Endodermal cell (in vitro differentiated cells): ENCODE results near the gene ITGA4. TPM values are rescaled to one million over a fixed set of nuclear protein-coding genes. Genes with fewer than 3 reads are reported as not detected.
A peak's percentile ranks its signal among the peaks of the same experiment; 100 is the strongest.

Experiments
- DNase-seq: peaks from one replicate; pipeline ENCODE4 v3.0.0-alpha.2; 2017
- H3K27ac ChIP-seq: 2 replicates; pipeline ENCODE4 v1.5.1; 2013; ENCODE audit warnings: mild to moderate bottlenecking, low read depth, low read length, moderate library complexity
- H3K27me3 ChIP-seq: 2 replicates; pipeline ENCODE4 v1.6.1; 2013; ENCODE audit warnings: mild to moderate bottlenecking, low read length, moderate library complexity; ENCODE audit not compliant: insufficient read depth, control insufficient read depth, poor library complexity, severe bottlenecking
- H3K36me3 ChIP-seq: 2 replicates; pipeline ENCODE4 v1.7.0; 2013; ENCODE audit warnings: mild to moderate bottlenecking, low read length, moderate library complexity; ENCODE audit not compliant: control insufficient read depth, insufficient read depth
- H3K4me1 ChIP-seq: one replicate; pipeline ENCODE4 v1.7.0; 2013; ENCODE audit warnings: low read length; ENCODE audit not compliant: control insufficient read depth, insufficient read depth
- H3K4me3 ChIP-seq: 2 replicates; pipeline ENCODE4 v1.5.1; 2013; ENCODE audit warnings: mild to moderate bottlenecking, low read length, moderate library complexity
- H3K9ac ChIP-seq: 2 replicates; pipeline ENCODE4 v1.6.1; 2013; ENCODE audit warnings: mild to moderate bottlenecking, low read length, moderate library complexity; ENCODE audit not compliant: poor library complexity, severe bottlenecking; ENCODE audit errors: extremely low read depth
- H3K9me3 ChIP-seq: 2 replicates; pipeline ENCODE4 v1.6.1; 2013; ENCODE audit warnings: mild to moderate bottlenecking, low read length, moderate library complexity; ENCODE audit not compliant: control insufficient read depth
- H3K27ac Mint-ChIP-seq: 2 replicates; pipeline ENCODE4 v1.8.0; 2020; ENCODE audit warnings: mixed read lengths
- H3K27me3 Mint-ChIP-seq: 2 replicates; pipeline ENCODE4 v1.8.0; 2021; ENCODE audit warnings: mild to moderate bottlenecking, mixed read lengths; ENCODE audit not compliant: insufficient read depth
- H3K36me3 Mint-ChIP-seq: 2 replicates; pipeline ENCODE4 v1.8.0; 2020; ENCODE audit warnings: low read depth, mixed read lengths
- H3K4me1 Mint-ChIP-seq: 2 replicates; pipeline ENCODE4 v1.8.0; 2020; ENCODE audit warnings: mixed read lengths
- H3K4me3 Mint-ChIP-seq: 2 replicates; pipeline ENCODE4 v1.8.0; 2020; ENCODE audit warnings: mild to moderate bottlenecking, moderate library complexity, mixed read lengths
- H3K9me3 Mint-ChIP-seq: 2 replicates; pipeline ENCODE4 v1.8.0; 2020; ENCODE audit warnings: mild to moderate bottlenecking, mixed read lengths
- WGBS, 2 experiments: methylation state at CpG; one replicate each; pipeline versions ENCODE4 v1.1.5 to v1.1.7; 2013; ENCODE audit warnings: missing lambda C conversion rate in 2 of 2, mixed read lengths in 1 of 2; ENCODE audit not compliant: insufficient coverage in 1 of 2, insufficient read length in 1 of 2; 5-methylcytosine and 5-hydroxymethylcytosine counted together
- total RNA-seq, 2 donors: library from RNA; stranded (reverse); fragmentation: NEBNext Ultra II Directional in 1 of 2; extraction: Animal tissue kit (Norgen Biotek cat#: 25700) in 1 of 2; gene quantifications; 2 replicates in 1 of 2; 3 replicates in 1 of 2; pipeline ENCODE4 v1.2.1, GENCODE V29; 2021
- TF ChIP-seq, protein P1 (sequence below): fragments of 200-600 bp; sonication (generic); conservative IDR thresholded peaks from 2 replicates; pipeline ENCODE4 v1.5.0; 2021; ENCODE audit warnings: antibody characterized with exemption, mild to moderate bottlenecking

Gene ITGA4
- total RNA-seq, 2 donors from 2014 or later = 1.3 to 2.4 TPM

DNA sequence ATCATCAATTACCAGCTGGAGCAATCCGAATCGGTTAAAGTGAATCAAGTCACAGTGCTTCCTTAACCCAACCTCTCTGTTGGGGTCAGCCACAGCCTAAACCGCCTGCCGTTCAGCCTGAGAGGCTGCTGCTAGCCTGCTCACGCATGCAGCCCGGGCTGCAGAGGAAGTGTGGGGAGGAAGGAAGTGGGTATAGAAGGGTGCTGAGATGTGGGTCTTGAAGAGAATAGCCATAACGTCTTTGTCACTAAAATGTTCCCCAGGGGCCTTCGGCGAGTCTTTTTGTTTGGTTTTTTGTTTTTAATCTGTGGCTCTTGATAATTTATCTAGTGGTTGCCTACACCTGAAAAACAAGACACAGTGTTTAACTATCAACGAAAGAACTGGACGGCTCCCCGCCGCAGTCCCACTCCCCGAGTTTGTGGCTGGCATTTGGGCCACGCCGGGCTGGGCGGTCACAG is 496 bp upstream of the ITGA4 start:
- no peaks in the 10 kb centered on the region for H3K9me3 Mint-ChIP-seq
- peaks cover 69% of the 10 kb centered on the region for H3K27me3 Mint-ChIP-seq
- WGBS, 2 experiments = 20 to 22% methylated on average over 8 to 17 of the region's 17 CpGs
- peak overlapping the region; percentile 64 for H3K4me3 Mint-ChIP-seq
- H3K4me1 ChIP-seq = no peaks in the 10 kb centered on the region
- H3K9me3 ChIP-seq = no peaks in the 10 kb centered on the region
- no peaks in the 10 kb centered on the region for H3K36me3 Mint-ChIP-seq
- H3K4me1 Mint-ChIP-seq = peaks cover 5% of the 10 kb centered on the region
- peak overlapping the region; percentile 80 for H3K4me3 ChIP-seq
- H3K36me3 ChIP-seq = no peaks in the 10 kb centered on the region
- H3K27ac Mint-ChIP-seq = no peak overlapping the region
- no peak overlapping the region for H3K9ac ChIP-seq
- peak; percentile 78 for DNase-seq
- TF ChIP-seq, protein P1, sequence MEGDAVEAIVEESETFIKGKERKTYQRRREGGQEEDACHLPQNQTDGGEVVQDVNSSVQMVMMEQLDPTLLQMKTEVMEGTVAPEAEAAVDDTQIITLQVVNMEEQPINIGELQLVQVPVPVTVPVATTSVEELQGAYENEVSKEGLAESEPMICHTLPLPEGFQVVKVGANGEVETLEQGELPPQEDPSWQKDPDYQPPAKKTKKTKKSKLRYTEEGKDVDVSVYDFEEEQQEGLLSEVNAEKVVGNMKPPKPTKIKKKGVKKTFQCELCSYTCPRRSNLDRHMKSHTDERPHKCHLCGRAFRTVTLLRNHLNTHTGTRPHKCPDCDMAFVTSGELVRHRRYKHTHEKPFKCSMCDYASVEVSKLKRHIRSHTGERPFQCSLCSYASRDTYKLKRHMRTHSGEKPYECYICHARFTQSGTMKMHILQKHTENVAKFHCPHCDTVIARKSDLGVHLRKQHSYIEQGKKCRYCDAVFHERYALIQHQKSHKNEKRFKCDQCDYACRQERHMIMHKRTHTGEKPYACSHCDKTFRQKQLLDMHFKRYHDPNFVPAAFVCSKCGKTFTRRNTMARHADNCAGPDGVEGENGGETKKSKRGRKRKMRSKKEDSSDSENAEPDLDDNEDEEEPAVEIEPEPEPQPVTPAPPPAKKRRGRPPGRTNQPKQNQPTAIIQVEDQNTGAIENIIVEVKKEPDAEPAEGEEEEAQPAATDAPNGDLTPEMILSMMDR = no peak
- peaks cover 67% of the 10 kb centered on the region for H3K27me3 ChIP-seq
- no peak overlapping the region for H3K27ac ChIP-seq

DNA sequence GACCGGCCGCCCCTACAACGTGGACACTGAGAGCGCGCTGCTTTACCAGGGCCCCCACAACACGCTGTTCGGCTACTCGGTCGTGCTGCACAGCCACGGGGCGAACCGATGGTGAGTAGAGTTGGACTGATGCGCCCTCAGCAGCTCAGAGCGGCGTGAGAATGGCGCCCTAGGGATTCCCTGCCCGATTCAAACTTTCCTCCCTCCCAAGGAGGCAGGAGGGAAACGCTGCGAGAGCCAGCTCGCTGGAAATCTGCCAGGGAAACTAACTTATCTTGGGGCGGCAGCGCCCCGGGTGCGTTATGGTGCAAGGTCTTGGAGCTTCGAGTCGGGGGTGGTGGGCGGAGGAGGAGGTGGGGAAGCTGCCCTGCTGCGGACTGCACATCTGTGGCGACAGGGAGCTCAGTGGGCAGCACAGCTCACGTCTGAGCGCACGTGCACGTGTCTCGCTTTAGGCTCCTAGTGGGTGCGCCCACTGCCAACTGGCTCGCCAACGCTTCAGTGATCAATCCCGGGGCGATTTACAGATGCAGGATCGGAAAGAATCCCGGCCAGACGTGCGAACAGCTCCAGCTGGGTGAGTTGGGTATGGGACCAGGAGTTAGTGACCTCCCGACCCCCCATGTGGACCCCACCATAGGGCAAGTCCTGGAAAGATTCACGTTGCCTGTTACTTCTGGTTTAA is 697 bp downstream of the ITGA4 start:
- peaks cover 70% of the 10 kb centered on the region for H3K27me3 ChIP-seq
- WGBS, 2 experiments = 6 to 13% methylated on average over 12 to 45 of the region's 45 CpGs

DNA sequence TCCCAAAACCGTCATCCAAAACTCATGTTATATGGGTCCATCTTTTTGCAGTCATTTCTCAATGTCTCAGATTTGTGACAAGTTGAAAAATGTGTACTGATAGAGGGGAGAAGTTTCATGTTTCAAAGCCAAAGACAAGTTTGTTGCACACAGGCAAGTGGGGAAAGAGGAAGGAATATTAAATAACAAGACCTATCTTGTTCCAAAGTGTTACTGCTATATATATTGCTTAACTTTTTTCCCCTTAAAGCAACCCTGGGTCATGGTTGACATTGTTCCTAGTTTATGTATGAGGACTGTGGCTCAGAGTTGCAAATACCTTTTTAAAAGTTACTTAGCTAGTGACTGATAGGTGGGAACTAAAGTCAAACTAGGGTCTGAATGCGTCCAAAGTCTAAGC is 1.7 kb downstream of the ITGA4 start:
- no peaks in the 10 kb centered on the region for H3K36me3 Mint-ChIP-seq
- H3K4me3 Mint-ChIP-seq = no peak overlapping the region
- H3K27me3 Mint-ChIP-seq = peaks cover 75% of the 10 kb centered on the region
- no peaks in the 10 kb centered on the region for H3K36me3 ChIP-seq
- 81 to 100% methylated on average over 1 to 2 of the region's 2 CpGs for WGBS, 2 experiments
- H3K27me3 ChIP-seq = peaks cover 73% of the 10 kb centered on the region
- no peak overlapping the region for H3K9ac ChIP-seq
- no peak overlapping the region for H3K4me3 ChIP-seq
- no peaks in the 10 kb centered on the region for H3K4me1 ChIP-seq
- H3K4me1 Mint-ChIP-seq = peaks cover 5% of the 10 kb centered on the region
- H3K27ac Mint-ChIP-seq = no peak overlapping the region
- no peak for DNase-seq
- TF ChIP-seq, protein P1 = no peak
- no peaks in the 10 kb centered on the region for H3K9me3 Mint-ChIP-seq
- no peaks in the 10 kb centered on the region for H3K9me3 ChIP-seq
- no peak overlapping the region for H3K27ac ChIP-seq

More for the DNA sequence above, 697 bp downstream of the ITGA4 start:
- Mint-ChIP-seq H3K27ac (no peak overlapping the region), H3K4me3 (peak overlapping the region; percentile 64), H3K9me3 (no peaks in the 10 kb centered on the region), H3K36me3 (no peaks in the 10 kb centered on the region), H3K4me1 (peaks cover 5% of the 10 kb centered on the region), H3K27me3 (peaks cover 69% of the 10 kb centered on the region)
- Histone ChIP-seq H3K27ac (no peak overlapping the region), H3K4me3 (peak overlapping the region; percentile 80), H3K9ac (no peak overlapping the region), H3K36me3 (no peaks in the 10 kb centered on the region), H3K4me1 (no peaks in the 10 kb centered on the region), H3K9me3 (no peaks in the 10 kb centered on the region)
- DNase-seq = peak; percentile 76
- TF ChIP-seq, protein P1 = no peak
